GM20000 (cell line): ENCODE results near the gene CREBBP.

Experiments used
- DNase-seq: peaks from one replicate; pipeline ENCODE4 v3.0.0; 2012; ENCODE audit warnings: low spot score
- CTCF ChIP-seq: IDR thresholded peaks from 2 replicates; pipeline ENCODE4 v1.5.1; 2012; ENCODE audit warnings: mild to moderate bottlenecking, control low read depth; ENCODE audit errors: extremely low read depth, missing control alignments

Gene CREBBP

GRCh38 chr16:3861808-3862451, 18.6 kb downstream of the CREBBP start:
- DNase-seq = no peak
- no peak for TF ChIP-seq CTCF

GRCh38 chr16:3859889-3860288, 20.6 kb downstream of the CREBBP start:
- DNase-seq = no peak
- TF ChIP-seq CTCF = no peak

GRCh38 chr16:3858801-3859200, 21.7 kb downstream of the CREBBP start:
- TF ChIP-seq CTCF = no peak
- DNase-seq = no peak

GRCh38 chr16:3857189-3858043, 23.1 kb downstream of the CREBBP start:
- no peak for TF ChIP-seq CTCF
- DNase-seq = no peak

GRCh38 chr16:3856367-3857141, 24.0 kb downstream of the CREBBP start:
- TF ChIP-seq CTCF = no peak
- no peak for DNase-seq

- no peak for DNase-seq
Measured at GRCh38 chr16:3854750-3855541, 25.6 kb downstream of the CREBBP start.

More at GRCh38 chr16:3854750-3855541, 25.6 kb downstream of the CREBBP start:
- no peak for TF ChIP-seq CTCF
